ENCODE results near the gene SMIM44.

SMIM44 gene

GRCh38 chr19:3503036-3503572, 19.9 kb upstream of the SMIM44 start:
- peaks cover 43% of the 10 kb centered on the region for H3K79me2 ChIP-seq (ENCODE audit: low read length)
- no peak overlapping the region for H3K27ac ChIP-seq (ENCODE audit: low read length)
- H4K20me1 ChIP-seq (ENCODE audit: insufficient read depth, low read length): no peaks in the 10 kb centered on the region
- H3K9me2 ChIP-seq (replicated peaks; ENCODE audit: insufficient read depth, low read length): no peaks in the 10 kb centered on the region
- no peak overlapping the region for H3K4me2 ChIP-seq (ENCODE audit: low read depth, low read length)
- TF ChIP-seq EZH2 (optimal IDR thresholded peaks at IDR 0.05; ENCODE audit: low read depth, low read length): no peak
- no peak for TF ChIP-seq CTCF (IDR thresholded peaks at IDR 0.05; ENCODE audit: low read length)
- no peak for TF ChIP-seq EZH2phosphoT487 (IDR thresholded peaks at IDR 0.05; ENCODE audit: low read length)
- H3F3A ChIP-seq (ENCODE audit: insufficient read depth, low read length): no peaks in the 10 kb centered on the region
- H3K9ac ChIP-seq (ENCODE audit: low read length): no peak overlapping the region
- no peak overlapping the region for H3K4me3 ChIP-seq (ENCODE audit: low read length)
- peaks cover 16% of the 10 kb centered on the region for H3K4me1 ChIP-seq (ENCODE audit: low read length)
- no peaks in the 10 kb centered on the region for H3K27me3 ChIP-seq (replicated peaks; ENCODE audit: insufficient read depth, low read length)
- H2AFZ ChIP-seq (ENCODE audit: low read length): no peak overlapping the region
- no peaks in the 10 kb centered on the region for H3K36me3 ChIP-seq (replicated peaks; ENCODE audit: insufficient read depth, low read length)
- H3K9me3 ChIP-seq (replicated peaks; ENCODE audit: insufficient read depth, low read length): no peaks in the 10 kb centered on the region
- DNase-seq: no peak

- Histone ChIP-seq H3K27ac (ENCODE audit: low read length) (no peak overlapping the region), H3K9me3 (replicated peaks; ENCODE audit: insufficient read depth, low read length) (no peaks in the 10 kb centered on the region), H4K20me1 (ENCODE audit: insufficient read depth, low read length) (no peaks in the 10 kb centered on the region), H3K36me3 (replicated peaks; ENCODE audit: insufficient read depth, low read length) (no peaks in the 10 kb centered on the region), H3F3A (ENCODE audit: insufficient read depth, low read length) (no peaks in the 10 kb centered on the region), H3K4me1 (ENCODE audit: low read length) (0 out of 2 replicates have a peak, but pooled peaks cover 10% of the 10 kb centered on the region), H3K79me2 (ENCODE audit: low read length) (peaks cover 43% of the 10 kb centered on the region), H3K9me2 (replicated peaks; ENCODE audit: insufficient read depth, low read length) (no peaks in the 10 kb centered on the region), H3K4me3 (ENCODE audit: low read length) (no peak overlapping the region), H2AFZ (ENCODE audit: low read length) (no peak overlapping the region), H3K4me2 (ENCODE audit: low read depth, low read length) (no peak overlapping the region), H3K9ac (ENCODE audit: low read length) (no peak overlapping the region), H3K27me3 (replicated peaks; ENCODE audit: insufficient read depth, low read length) (no peaks in the 10 kb centered on the region)
- TF ChIP-seq EZH2phosphoT487 (IDR thresholded peaks at IDR 0.05; ENCODE audit: low read length) (no peak), EZH2 (optimal IDR thresholded peaks at IDR 0.05; ENCODE audit: low read depth, low read length) (no peak), CTCF (IDR thresholded peaks at IDR 0.05; ENCODE audit: low read length) (no peak)
- DNase-seq: no peak
These were observed 18.5 kb upstream of the SMIM44 start for GRCh38 chr19:3501780-3502179.

GRCh38 chr19:3500429-3501101, 17.3 kb upstream of the SMIM44 start, which contains the start of gene DOHH:
Gene DOHH, minus strand, starts transcription at chr19:3500674. Its CDS starts 3,860 bp downstream, at chr19:3496814.
- no peaks in the 10 kb centered on the region for H3K36me3 ChIP-seq (replicated peaks; ENCODE audit: insufficient read depth, low read length)
- DNase-seq: peak; percentile 100

More at GRCh38 chr19:3500429-3501101, 17.3 kb upstream of the SMIM44 start, which contains the start of gene DOHH:
- Histone ChIP-seq H2AFZ (ENCODE audit: low read length) (peak within 1 kb of the TSS; percentile 69), H3K4me3 (ENCODE audit: low read length) (peak within 1 kb of the TSS; percentile 93), H4K20me1 (ENCODE audit: insufficient read depth, low read length) (no peaks in the 10 kb centered on the region), H3K27me3 (replicated peaks; ENCODE audit: insufficient read depth, low read length) (no peaks in the 10 kb centered on the region), H3K9ac (ENCODE audit: low read length) (peak within 1 kb of the TSS; percentile 89), H3K9me3 (replicated peaks; ENCODE audit: insufficient read depth, low read length) (no peaks in the 10 kb centered on the region), H3F3A (ENCODE audit: insufficient read depth, low read length) (no peaks in the 10 kb centered on the region), H3K27ac (ENCODE audit: low read length) (peak within 1 kb of the TSS; percentile 79), H3K9me2 (replicated peaks; ENCODE audit: insufficient read depth, low read length) (no peaks in the 10 kb centered on the region), H3K4me1 (ENCODE audit: low read length) (0 out of 2 replicates have a peak, but pooled peaks cover 10% of the 10 kb centered on the region), H3K79me2 (ENCODE audit: low read length) (peaks cover 42% of the 10 kb centered on the region), H3K4me2 (ENCODE audit: low read depth, low read length) (peak within 1 kb of the TSS; percentile 95)
- TF ChIP-seq CTCF (IDR thresholded peaks at IDR 0.05; ENCODE audit: low read length) (no peak), EZH2phosphoT487 (IDR thresholded peaks at IDR 0.05; ENCODE audit: low read length) (no peak), EZH2 (optimal IDR thresholded peaks at IDR 0.05; ENCODE audit: low read depth, low read length) (no peak)
